ENCODE results near the gene PTTG1IP2.

The PTTG1IP2 gene

DNA sequence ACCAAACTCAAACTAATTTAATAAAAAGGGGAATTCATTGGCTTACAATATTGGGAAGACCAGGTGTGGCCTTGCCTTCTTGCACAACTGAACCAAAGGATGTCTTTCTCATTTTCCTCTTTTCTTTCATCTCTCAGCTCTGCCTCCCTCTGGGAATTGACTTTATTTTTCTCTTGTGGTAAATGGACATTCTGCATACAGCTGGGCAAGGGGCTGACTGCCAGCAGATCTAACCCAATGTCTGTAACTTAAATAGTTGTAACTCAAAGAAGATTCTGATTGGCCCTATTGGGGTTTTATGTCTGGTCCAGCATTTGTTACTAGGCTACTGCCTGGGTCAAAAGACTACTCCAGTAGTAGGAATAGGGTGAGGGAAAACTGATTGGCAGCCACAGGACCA is 15.3 kb downstream of the PTTG1IP2 start:
- no peak for DNase-seq

DNA sequence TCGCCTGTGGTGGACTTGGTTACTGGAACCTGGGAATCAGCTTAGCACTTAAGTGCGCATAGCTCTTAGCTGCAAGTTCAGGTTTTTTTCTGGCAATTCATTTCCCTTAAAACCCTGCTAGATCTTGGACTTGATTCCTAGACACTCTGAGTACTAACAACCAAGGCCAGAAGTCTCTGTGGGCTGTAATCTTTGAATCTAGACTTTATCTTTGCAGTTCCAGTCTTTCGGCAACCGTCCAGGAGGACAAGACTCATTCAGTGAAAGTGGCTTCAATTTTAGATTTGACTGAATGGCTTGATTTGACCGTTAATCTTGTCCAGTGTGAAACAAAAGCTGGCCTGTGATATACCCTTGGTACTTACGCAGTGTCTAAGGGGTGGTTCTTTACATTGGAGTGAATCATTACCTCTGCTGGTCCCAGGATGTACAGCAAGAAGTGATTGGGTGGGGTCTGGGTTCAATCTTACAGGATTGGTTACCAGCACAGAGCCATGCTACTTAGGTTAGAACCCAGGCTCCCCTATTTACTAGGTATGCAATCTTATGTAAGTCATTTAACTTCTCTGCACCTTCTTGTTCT is 16.4 kb downstream of the PTTG1IP2 start:
- DNase-seq: no peak

- DNase-seq: no peak
These were observed 18.4 kb downstream of the PTTG1IP2 start for GRCh38 chr7:90487808-90488207.

DNA sequence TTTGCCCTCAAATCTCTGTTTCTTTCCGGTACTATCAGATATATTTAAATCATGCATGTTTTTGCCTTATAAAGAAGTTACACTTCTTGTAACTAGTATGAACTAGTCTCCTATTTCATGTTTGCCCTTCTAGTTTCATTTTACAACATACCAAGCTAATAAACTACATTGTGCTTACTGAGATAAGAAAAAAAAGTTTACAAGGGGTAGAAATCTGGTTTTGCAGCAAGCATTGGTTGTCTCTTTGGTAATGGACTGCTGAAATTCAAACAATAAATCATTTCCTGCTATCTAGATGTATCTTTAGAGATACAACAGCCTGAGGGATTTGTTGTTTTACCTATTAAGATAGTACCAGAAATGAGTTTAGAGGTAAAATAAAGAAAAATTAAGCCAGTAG is 18.8 kb downstream of the PTTG1IP2 start:
- no peak for DNase-seq

GRCh38 chr7:90492250-90492649 is 22.8 kb downstream of the PTTG1IP2 start:
- no peak for DNase-seq

GRCh38 chr7:90495241-90495640 is 25.8 kb downstream of the PTTG1IP2 start:
- DNase-seq: no peak

DNA sequence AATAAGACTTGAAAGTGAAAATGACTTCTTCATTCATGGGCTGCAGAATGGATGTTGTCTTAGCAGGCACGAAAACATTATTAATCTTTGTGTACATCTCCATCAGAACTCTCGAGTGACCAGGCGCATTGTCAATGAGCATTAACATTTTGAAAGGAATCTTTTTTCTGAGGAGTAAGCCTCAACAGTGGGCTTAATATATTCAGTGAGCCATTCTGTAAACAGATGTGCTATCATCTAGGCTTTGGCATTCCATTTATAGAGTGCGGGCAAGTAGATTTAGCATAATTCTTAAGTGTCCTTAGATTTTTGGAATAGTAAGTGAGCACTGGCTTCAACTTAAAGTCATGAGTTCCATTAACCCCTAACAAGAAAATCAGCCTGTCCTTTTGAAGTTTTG is 33.1 kb downstream of the PTTG1IP2 start:
- DNase-seq: no peak

GRCh38 chr7:90503367-90503766 is 33.9 kb downstream of the PTTG1IP2 start:
- DNase-seq: no peak

GRCh38 chr7:90507692-90508091 is 38.3 kb downstream of the PTTG1IP2 start:
- DNase-seq: no peak

DNA sequence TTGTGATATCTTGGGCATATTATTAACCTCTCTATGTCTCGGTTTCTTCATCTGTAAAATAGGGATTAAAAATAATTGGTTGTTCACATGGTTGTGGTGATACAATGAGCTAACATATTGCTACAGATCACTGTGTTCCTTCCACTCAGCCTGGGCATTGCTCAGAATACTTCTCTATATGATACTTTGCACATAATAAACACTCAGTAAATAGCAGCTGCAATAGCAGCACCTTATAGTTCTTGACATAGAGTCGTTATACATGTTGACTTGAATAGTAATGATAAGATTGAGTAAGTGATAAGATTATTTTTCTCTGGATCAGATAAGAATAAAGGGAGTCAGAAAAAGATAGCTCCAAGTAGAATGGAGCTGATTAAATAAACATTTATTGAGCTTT is 42.3 kb downstream of the PTTG1IP2 start:
- DNase-seq: no peak

GRCh38 chr7:90512821-90513254 is 43.4 kb downstream of the PTTG1IP2 start:
- no peak for DNase-seq

GRCh38 chr7:90516257-90516656 is 46.8 kb downstream of the PTTG1IP2 start:
- no peak for DNase-seq

- DNase-seq: no peak
These were observed 49.2 kb downstream of the PTTG1IP2 start for GRCh38 chr7:90518630-90519029.

DNA sequence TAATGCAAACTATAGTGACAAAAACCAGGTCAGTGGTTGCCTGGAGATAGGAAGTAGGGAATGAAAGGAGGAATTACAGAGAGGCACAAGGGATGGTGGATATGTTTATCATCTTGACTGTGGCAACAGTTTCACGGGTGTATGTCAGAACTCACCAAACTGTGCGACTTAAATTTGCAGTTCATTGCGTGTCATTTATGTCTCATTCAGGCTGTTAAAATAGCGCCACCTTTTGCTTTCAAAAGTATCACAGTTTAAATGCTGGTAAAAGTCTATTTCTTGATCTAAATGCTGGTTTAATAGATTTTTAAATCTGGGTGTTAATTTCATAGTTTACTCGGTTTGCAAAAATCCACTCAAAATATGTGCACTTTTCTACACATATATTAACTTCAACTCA is 51.0 kb downstream of the PTTG1IP2 start:
- DNase-seq: no peak

- no peak for DNase-seq
These were observed 60.8 kb downstream of the PTTG1IP2 start for GRCh38 chr7:90530263-90530662.

DNA sequence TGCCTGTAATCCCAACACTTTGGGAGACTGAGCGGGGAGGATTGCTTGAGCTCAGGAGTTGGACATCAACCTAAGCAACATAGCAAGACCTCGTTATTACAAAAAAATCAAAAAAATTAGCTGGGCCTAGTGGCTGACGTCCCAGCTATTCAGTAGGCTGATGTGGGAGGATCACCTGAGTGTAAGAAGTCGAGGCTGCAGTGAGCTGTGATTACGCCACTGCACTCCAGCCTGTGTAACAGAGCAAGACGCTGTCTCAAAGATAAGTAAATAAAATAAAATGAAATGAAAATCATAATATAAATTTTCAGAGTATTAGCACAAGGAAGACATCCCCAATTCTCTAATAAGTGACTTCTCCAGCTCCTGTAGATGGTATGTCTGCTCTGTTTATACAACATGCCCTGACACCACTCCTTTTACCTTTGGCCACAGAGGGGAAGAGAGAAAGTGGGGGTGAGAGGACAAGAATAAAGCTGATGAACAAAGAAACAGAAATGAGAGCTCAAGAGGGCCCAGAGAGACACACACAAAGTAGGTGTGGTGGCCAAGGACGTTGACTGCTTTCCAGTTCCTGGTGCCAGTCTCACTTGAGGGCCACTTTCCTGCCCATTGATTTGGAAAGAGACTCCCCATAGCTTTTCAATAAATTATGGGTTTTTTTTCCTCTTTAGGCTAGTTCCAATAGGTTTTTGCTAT is 62.9 kb downstream of the PTTG1IP2 start:
- DNase-seq: no peak

DNA sequence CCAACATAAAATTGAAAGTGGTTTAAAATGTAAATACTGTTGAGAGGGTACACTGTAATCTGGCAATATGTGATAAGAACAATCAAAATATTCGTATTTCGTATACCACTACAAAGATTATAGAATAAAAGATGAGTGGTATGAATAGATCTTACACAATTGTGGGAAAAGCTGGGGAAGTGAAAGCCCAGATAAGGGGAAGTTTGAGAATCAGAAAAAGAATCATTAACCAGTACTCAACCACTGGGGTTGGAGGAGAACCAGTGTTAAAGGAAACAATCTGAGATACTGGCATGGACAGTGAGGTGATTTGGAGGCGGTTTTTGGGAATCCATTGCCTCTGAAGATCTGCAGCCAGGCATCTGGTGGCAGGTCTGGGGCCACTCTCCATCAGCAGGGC is 67.0 kb downstream of the PTTG1IP2 start:
- DNase-seq: no peak

GRCh38 chr7:90538405-90538804 is 69.0 kb downstream of the PTTG1IP2 start:
- DNase-seq: no peak

GRCh38 chr7:90540406-90540805 is 71.0 kb downstream of the PTTG1IP2 start:
- peak; percentile 14 for DNase-seq

DNA sequence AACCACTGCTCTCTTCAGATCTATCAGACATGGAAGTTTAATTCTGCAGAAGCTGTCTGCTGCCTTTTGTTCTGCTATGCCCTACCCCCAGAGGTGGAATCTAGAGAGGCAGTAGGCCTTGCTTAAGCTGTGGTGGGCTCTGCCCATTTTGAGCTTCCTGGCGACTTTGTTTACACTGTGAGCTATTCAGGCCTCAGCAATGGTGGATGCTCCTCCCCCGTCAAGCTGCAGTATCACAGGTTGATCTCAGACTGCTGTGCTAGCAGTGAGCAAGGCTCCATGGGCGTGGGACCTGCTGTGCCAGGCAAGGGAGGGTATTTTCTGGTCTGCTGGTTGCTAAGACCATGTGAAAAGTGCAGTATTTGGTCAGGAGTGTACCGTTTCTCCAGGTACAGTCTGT is 81.6 kb downstream of the PTTG1IP2 start:
- no peak for DNase-seq

DNA sequence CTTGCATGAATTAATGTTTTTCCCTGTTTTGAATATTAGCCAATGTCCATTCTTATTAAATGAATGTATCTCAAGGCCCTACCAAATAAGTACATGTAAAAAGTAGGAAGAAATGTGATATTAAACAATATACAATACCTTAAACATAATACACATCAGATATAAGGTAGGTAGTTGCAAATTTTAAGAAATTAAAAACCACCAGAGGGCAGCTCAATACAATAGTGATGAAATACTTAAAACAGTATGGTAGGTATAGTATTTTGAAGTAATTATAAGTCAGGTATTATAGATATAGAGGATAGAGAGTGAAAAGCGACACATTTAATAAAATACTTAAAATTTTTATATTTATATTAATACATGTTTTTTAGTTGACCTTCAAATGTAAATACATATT is 83.1 kb downstream of the PTTG1IP2 start:
- no peak for DNase-seq

DNA sequence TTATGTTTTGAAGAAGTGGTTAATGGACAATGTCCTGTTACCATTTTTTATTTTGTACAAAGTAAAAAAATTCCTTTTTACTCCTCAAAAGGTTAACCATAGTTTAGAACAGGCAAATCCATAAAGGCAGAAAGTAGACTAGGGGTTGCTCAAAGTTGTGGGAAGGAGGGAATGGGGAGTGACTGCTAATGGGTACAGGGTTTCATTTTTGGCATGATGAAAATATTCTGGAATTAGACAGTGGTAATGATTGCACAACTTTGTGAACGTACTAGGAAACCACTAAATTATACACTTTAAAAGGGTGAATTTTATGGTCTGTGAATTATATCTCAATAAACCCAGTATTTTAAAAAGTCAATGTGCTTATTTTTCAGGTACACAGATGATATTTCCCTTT is 91.3 kb downstream of the PTTG1IP2 start:
- DNase-seq: no peak
